A549 (cell line): ENCODE data around the gene TMEM40. TPM values are rescaled to one million over a fixed set of nuclear protein-coding genes. Genes with fewer than 3 reads are reported as not detected.

Experiments
- ATAC-seq, 2 experiments: fragments of 200-7000 bp in 1 of 2; fragments of >200 bp in 1 of 2; cut with Nextera tagmentation in 1 of 2; cut with Tn5 transposase in 1 of 2; 3 replicates each; pipeline versions ENCODE4 v1.8.0 to v1.9.1; 2018 to 2020; ENCODE audit warnings: mild to moderate bottlenecking in 1 of 2, moderate library complexity in 1 of 2
- CTCF ChIA-PET: fragments of 300-600 bp; sonication (Branson Sonifier 250); formaldehyde crosslinking; extraction: SDS; loops from one replicate; lab custom pipeline; 2021; ENCODE audit warnings: antibody characterized with exemption, inconsistent platforms; lab: Yijun Ruan, JAX
- POLR2A ChIA-PET: fragments of 350-600 bp; formaldehyde crosslinking; extraction: SDS; loops from one replicate; lab custom pipeline; 2021; ENCODE audit warnings: antibody characterized with exemption, inconsistent platforms; lab: Yijun Ruan, JAX
- DNase-seq, 2 experiments: peaks; one replicate each; pipeline versions ENCODE4 v3.0.0 to v3.0.0-alpha.2; 2011 to 2016; ENCODE audit warnings: low read depth in 1 of 2, low spot score in 1 of 2
- FAIRE-seq: peaks from 2 replicates; lab custom pipeline; 2011; peaks lifted over from hg19 to GRCh38; lab: Jason Lieb, UNC
- H3K27ac ChIP-seq, 2 experiments: fragments of >200 bp; sonication (Bioruptor Twin); formaldehyde crosslinking; 3 replicates each; pipeline ENCODE4 v1.5.1; 2016 to 2017
- H3K4me1 ChIP-seq: fragments of >200 bp; sonication (Bioruptor Twin); formaldehyde crosslinking; 3 replicates; pipeline ENCODE4 v1.6.1; 2016
- H3K4me2 ChIP-seq: fragments of >200 bp; sonication (Bioruptor Twin); formaldehyde crosslinking; 3 replicates; pipeline ENCODE4 v1.6.1; 2016
- H3K4me3 ChIP-seq: fragments of >200 bp; sonication (Bioruptor Twin); formaldehyde crosslinking; 3 replicates; pipeline ENCODE4 v1.5.1; 2016
- H3K9me3 ChIP-seq: fragments of >200 bp; sonication (Bioruptor Twin); formaldehyde crosslinking; 3 replicates; pipeline ENCODE4 v1.6.1; 2016
- CTCF ChIP-seq: fragments of >200 bp; sonication (Bioruptor Twin); formaldehyde crosslinking; IDR thresholded peaks from 3 replicates; pipeline ENCODE4 v1.5.1; 2016
- ESRRA ChIP-seq: fragments of 150-350 bp; IDR thresholded peaks from 2 replicates; pipeline ENCODE4 v1.6.1; 2014; ENCODE audit warnings: mild to moderate bottlenecking, low read length, borderline replicate concordance
- GATA3 ChIP-seq: IDR thresholded peaks from 2 replicates; pipeline ENCODE4 v1.6.1; 2012; ENCODE audit warnings: borderline replicate concordance
- HES2 ChIP-seq: fragments of >200 bp; sonication (Bioruptor Twin); formaldehyde crosslinking; IDR thresholded peaks from 2 replicates; pipeline ENCODE4 v1.6.1; 2016
- HEYL ChIP-seq: fragments of 250-450 bp; sonication (Bioruptor Pico); IDR thresholded peaks from 2 replicates; pipeline ENCODE4 v1.8.0; 2021; ENCODE audit warnings: mild to moderate bottlenecking, moderate library complexity
- HMGXB4 ChIP-seq: fragments of 250-450 bp; sonication (Bioruptor Pico); IDR thresholded peaks from 2 replicates; pipeline ENCODE4 v1.5.0; 2021; ENCODE audit warnings: mild to moderate bottlenecking, moderate library complexity, borderline replicate concordance
- JUN ChIP-seq, 2 experiments: fragments of >200 bp; sonication (Bioruptor Twin); formaldehyde crosslinking; IDR thresholded peaks; 2 replicates in 1 of 2; 3 replicates in 1 of 2; pipeline ENCODE4 v1.6.1; 2016 to 2017
- KDM5A ChIP-seq: fragments of 200-600 bp; sonication (generic); IDR thresholded peaks from 2 replicates; pipeline ENCODE4 v1.6.1; 2016; ENCODE audit warnings: antibody characterized with exemption, mild to moderate bottlenecking
- MAZ ChIP-seq: fragments of 150-350 bp; IDR thresholded peaks from 2 replicates; pipeline ENCODE4 v1.6.1; 2014; ENCODE audit warnings: antibody characterized with exemption, low read depth, low read length, borderline replicate concordance
- NPAS2 ChIP-seq: fragments of 250-450 bp; sonication (Bioruptor Pico); IDR thresholded peaks from 2 replicates; pipeline ENCODE4 v1.8.0; 2022; ENCODE audit warnings: mild to moderate bottlenecking, moderate library complexity, borderline replicate concordance
- PBX3 ChIP-seq: IDR thresholded peaks from 2 replicates; pipeline ENCODE4 v1.6.1; 2012
- POLR2A ChIP-seq: IDR thresholded peaks from 2 replicates; pipeline ENCODE4 v1.6.1; 2012; ENCODE audit warnings: mild to moderate bottlenecking, low read length
- POLR2AphosphoS2 ChIP-seq: conservative IDR thresholded peaks from 2 replicates; pipeline ENCODE4 v1.6.1; 2012; ENCODE audit warnings: low read length, improper control_type of control experiment, inconsistent platforms
- RAD21 ChIP-seq, 2 experiments: fragments of >200 bp in 1 of 2; sonication (Bioruptor Twin) in 1 of 2; formaldehyde crosslinking in 1 of 2; IDR thresholded peaks in 1 of 2; conservative IDR thresholded peaks in 1 of 2; 2 replicates in 1 of 2; 3 replicates in 1 of 2; pipeline ENCODE4 v1.6.1; 2012 to 2018; ENCODE audit warnings: inconsistent platforms in 1 of 2
- RNF2 ChIP-seq: fragments of 200-600 bp; sonication (generic); IDR thresholded peaks from 2 replicates; pipeline ENCODE4 v1.6.1; 2016; ENCODE audit warnings: low read depth, mild to moderate bottlenecking, antibody characterized with exemption, moderate library complexity, borderline replicate concordance
- SMC3 ChIP-seq: fragments of >200 bp; sonication (Bioruptor Twin); formaldehyde crosslinking; IDR thresholded peaks from 3 replicates; pipeline ENCODE4 v1.6.1; 2018; ENCODE audit warnings: inconsistent platforms
- SREBF2 ChIP-seq: fragments of 450-650 bp; IDR thresholded peaks from 2 replicates; pipeline ENCODE4 v1.6.1; 2014; ENCODE audit warnings: mild to moderate bottlenecking, moderate library complexity
- TFCP2L1 ChIP-seq: fragments of 250-450 bp; sonication (Bioruptor Pico); IDR thresholded peaks from 2 replicates; pipeline ENCODE4 v1.5.0; 2021; ENCODE audit warnings: mild to moderate bottlenecking
- TP53 ChIP-seq: fragments of 250-450 bp; sonication (Bioruptor Pico); IDR thresholded peaks from 2 replicates; pipeline ENCODE4 v1.5.0; 2021; ENCODE audit warnings: mild to moderate bottlenecking, moderate library complexity
- USF2 ChIP-seq: fragments of 450-650 bp; IDR thresholded peaks from 2 replicates; pipeline ENCODE4 v1.6.1; 2014; ENCODE audit warnings: antibody characterized with exemption
- ZC3H11A ChIP-seq: fragments of 450-650 bp; IDR thresholded peaks from 2 replicates; pipeline ENCODE4 v1.6.1; 2014; ENCODE audit warnings: antibody characterized with exemption, mild to moderate bottlenecking
- ZNF302 ChIP-seq: fragments of 250-450 bp; sonication (Bioruptor Pico); IDR thresholded peaks from 2 replicates; pipeline ENCODE4 v1.9.0; 2021; ENCODE audit warnings: inconsistent platforms, mild to moderate bottlenecking, moderate library complexity
- WGBS: methylation state at CpG from one replicate; pipeline ENCODE4 v1.1.6; 2017; ENCODE audit errors: missing lambda C conversion rate; 5-methylcytosine and 5-hydroxymethylcytosine counted together
- polyA plus RNA-seq, 4 experiments: library from polyadenylated mRNA; depleted of rRNA in 3 of 4; stranded (reverse); fragments of >200 nt; fragmentation: RNase III in 1 of 4; extraction: RNeasy Plus Mini Kit Qiagen cat#74134 plus additional on column Dnase treatment in 1 of 4; gene quantifications; 2 replicates in 3 of 4; 3 replicates in 1 of 4; pipeline ENCODE4 v1.2.3, GENCODE V29; 2011 to 2017
- TF ChIP-seq, protein P1 (sequence below): fragments of 150-350 bp; IDR thresholded peaks from 2 replicates; pipeline ENCODE4 v1.6.1; 2014; ENCODE audit warnings: low read depth, mild to moderate bottlenecking, low read length

Gene TMEM40
- polyA plus RNA-seq, 2 of the 4 experiments (the other 2 are of a cell fraction), result 0.13 to 0.18 TPM

DNA sequence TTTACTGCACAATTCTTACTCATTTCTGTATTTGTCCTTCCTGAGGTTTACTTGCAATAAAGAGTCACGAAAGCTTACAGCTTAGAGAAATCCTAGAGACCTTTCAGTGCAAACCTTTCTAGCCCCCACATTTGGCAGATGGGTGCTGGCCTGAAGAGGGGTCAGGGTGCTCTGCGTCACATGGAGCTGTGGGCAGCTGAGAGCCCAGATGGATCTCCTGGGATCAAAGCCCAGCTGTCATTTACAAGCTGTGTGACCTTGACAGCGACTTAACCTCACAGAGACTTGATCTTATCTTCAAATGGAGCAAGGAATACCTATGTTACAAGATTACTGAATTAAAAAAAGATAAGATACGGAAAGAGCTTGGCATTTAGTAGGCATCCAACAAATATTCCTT lies 71.1 kb downstream of the TMEM40 start:
- ChIA-PET CTCF (no interaction called here), POLR2A (no interaction called here)
- DNase-seq (no peak), ATAC-seq (no peak), FAIRE-seq (no peak)
- no peak for TF ChIP-seq NPAS2
- TF ChIP-seq ESRRA, result no peak
- no peak for TF ChIP-seq PBX3
- TF ChIP-seq MAZ, result no peak
- no peak for TF ChIP-seq GATA3
- no peak for TF ChIP-seq POLR2A
- TF ChIP-seq HEYL, result no peak
- TF ChIP-seq KDM5A, result no peak
- no peak for TF ChIP-seq JUN (IDR thresholded peaks at IDR 0.05)
- no peak for TF ChIP-seq TP53 (CRISPR knock-in tag)
- TF ChIP-seq SREBF2, result no peak
- TF ChIP-seq POLR2AphosphoS2, result no peak
- TF ChIP-seq HES2, result no peak
- TF ChIP-seq TFCP2L1 (CRISPR knock-in tag), result no peak
- Histone ChIP-seq H3K27ac (no peak overlapping the region), H3K4me1 (no peaks in the 10 kb centered on the region), H3K9me3 (no peaks in the 10 kb centered on the region), H3K4me3 (no peak overlapping the region), H3K4me2 (no peak overlapping the region)
- 57% methylated on average over 4 of the region's 4 CpGs for WGBS

DNA sequence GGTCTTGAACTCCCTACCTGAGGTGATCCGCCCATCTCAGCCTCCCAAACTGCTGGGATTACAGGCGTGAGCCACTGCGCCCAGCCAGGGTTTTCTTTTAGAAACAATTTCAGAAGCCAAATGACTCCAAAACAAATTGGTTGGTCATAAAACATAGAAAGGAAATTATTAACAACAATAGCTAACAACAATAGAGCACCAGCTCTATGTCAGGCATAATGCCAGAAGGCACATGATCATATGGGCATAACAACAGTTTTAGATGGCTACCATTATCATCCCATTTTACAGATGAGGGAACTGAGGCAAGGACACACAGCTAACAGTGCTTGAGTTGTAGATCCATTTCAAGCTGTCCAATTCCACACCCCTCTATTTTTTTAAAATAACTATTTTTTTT lies 73.0 kb downstream of the TMEM40 start:
- no peak for DNase-seq
- no peak for FAIRE-seq
- Histone ChIP-seq H3K4me2 (no peak overlapping the region), H3K9me3 (no peaks in the 10 kb centered on the region), H3K4me3 (no peak overlapping the region), H3K4me1 (peaks cover 6% of the 10 kb centered on the region; the same call in 1 of the 3 replicates), H3K27ac (no peak overlapping the region)
- TF ChIP-seq ZC3H11A, result no peak
- TF ChIP-seq POLR2A, result no peak
- no peak for TF ChIP-seq HMGXB4 (CRISPR knock-in tag)
- no peak for TF ChIP-seq ZNF302
- TF ChIP-seq SMC3, result no peak
- no peak for TF ChIP-seq USF2
- TF ChIP-seq NPAS2, result no peak
- TF ChIP-seq, protein P1, sequence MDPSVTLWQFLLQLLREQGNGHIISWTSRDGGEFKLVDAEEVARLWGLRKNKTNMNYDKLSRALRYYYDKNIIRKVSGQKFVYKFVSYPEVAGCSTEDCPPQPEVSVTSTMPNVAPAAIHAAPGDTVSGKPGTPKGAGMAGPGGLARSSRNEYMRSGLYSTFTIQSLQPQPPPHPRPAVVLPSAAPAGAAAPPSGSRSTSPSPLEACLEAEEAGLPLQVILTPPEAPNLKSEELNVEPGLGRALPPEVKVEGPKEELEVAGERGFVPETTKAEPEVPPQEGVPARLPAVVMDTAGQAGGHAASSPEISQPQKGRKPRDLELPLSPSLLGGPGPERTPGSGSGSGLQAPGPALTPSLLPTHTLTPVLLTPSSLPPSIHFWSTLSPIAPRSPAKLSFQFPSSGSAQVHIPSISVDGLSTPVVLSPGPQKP, result no peak
- TF ChIP-seq RNF2, result no peak
- TF ChIP-seq ESRRA, result no peak
- TF ChIP-seq RAD21 (conservative IDR thresholded peaks at IDR 0.05 in 1 of 2, IDR thresholded peaks at IDR 0.05 in 1 of 2), result no peak
- TF ChIP-seq CTCF, result no peak
- 82% methylated on average over 3 of the region's 3 CpGs for WGBS
- ATAC-seq, result no peak
- CTCF ChIA-PET, result interaction anchor here (0.6 to 2.6 kb wide), 3 partner anchors 34 to 344 kb away, joined by 3 to 11 read pairs (median 3); no protein-coding TSS in a partner anchor
- POLR2A ChIA-PET, result no interaction called here
